ENCODE data around the gene ZSWIM7.

ZSWIM7 gene

DNA sequence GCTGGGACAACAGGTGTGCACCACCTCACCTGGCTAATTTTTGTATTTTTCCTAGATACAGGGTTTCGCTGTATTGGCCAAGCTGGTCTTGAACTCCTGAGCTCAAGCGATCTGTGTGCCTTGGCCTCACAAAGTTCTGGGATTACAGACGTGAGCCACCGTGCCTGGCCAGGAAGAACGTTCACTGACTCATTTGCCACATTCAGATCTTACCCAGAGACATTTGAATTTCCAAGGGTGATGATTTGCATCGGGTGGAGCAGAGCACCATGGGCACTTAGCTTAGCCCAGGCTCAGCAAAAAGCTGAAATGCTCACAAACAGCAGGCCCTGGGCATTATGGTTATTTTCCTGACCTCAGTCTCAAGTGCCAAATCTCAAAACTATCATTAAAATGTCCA lies 69.1 kb downstream of the ZSWIM7 start:
- TF ChIP-seq, protein P1, sequence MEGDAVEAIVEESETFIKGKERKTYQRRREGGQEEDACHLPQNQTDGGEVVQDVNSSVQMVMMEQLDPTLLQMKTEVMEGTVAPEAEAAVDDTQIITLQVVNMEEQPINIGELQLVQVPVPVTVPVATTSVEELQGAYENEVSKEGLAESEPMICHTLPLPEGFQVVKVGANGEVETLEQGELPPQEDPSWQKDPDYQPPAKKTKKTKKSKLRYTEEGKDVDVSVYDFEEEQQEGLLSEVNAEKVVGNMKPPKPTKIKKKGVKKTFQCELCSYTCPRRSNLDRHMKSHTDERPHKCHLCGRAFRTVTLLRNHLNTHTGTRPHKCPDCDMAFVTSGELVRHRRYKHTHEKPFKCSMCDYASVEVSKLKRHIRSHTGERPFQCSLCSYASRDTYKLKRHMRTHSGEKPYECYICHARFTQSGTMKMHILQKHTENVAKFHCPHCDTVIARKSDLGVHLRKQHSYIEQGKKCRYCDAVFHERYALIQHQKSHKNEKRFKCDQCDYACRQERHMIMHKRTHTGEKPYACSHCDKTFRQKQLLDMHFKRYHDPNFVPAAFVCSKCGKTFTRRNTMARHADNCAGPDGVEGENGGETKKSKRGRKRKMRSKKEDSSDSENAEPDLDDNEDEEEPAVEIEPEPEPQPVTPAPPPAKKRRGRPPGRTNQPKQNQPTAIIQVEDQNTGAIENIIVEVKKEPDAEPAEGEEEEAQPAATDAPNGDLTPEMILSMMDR (IDR thresholded peaks at IDR 0.05), result no peak
- Mint-ChIP-seq H3K27me3 (ENCODE audit: low read depth, poor library complexity) (peaks cover 27% of the 10 kb centered on the region), H3K9me3 (no peaks in the 10 kb centered on the region), H3K36me3 (ENCODE audit: low read depth) (no peaks in the 10 kb centered on the region), H3K27ac (no peak overlapping the region), H3K4me1 (peaks cover 9% of the 10 kb centered on the region), H3K4me3 (no peak overlapping the region)
- no peak for DNase-seq

DNA sequence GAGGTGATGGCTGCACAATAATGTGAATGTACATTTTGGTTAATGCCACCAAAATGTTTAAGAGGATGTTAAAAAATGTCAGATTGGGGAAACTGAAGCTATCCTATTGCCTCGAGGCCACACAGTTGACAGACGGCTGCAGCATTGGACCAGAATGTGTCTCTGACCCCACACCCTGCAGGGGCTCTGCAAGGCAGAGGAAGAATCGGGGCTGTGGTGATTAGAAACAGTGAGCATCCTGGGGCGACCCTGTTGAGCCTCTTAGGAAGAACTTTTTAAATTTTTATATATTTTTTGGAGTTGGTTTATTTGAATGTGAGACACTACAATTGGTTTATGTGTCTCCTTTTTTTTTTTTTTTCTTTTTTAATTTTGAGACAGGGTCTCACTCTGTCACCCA lies 69.6 kb downstream of the ZSWIM7 start:
- Mint-ChIP-seq H3K27me3 (ENCODE audit: low read depth, poor library complexity) (peaks cover 27% of the 10 kb centered on the region), H3K4me1 (peaks cover 9% of the 10 kb centered on the region), H3K4me3 (no peak overlapping the region), H3K9me3 (no peaks in the 10 kb centered on the region), H3K36me3 (ENCODE audit: low read depth) (no peaks in the 10 kb centered on the region), H3K27ac (no peak overlapping the region)
- TF ChIP-seq, protein P1 (IDR thresholded peaks at IDR 0.05), result no peak
- no peak for DNase-seq

DNA sequence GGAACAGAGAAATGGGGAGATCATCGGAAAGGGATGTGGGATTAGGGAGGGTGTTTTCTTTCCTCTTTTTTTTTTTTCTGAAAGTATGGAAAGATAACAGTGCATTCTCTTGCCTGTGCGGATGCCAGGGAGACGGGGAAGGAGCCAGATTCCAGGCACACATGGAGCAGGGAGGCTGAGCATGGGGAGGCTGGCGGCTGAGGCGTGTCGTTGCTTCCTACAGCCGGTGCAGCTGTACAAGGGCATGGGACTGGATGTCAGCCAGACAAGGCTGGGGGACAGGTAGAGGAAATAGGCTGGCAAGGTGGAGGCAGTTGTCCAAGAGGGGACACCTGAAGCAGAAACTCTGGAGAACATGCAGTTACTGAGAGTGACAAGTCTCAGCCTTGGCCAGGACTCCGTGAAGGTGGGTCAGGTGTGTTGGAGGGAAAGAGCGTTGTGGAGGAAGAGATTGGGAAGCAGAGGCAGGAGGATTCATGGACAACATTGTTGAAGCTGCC lies 71.2 kb downstream of the ZSWIM7 start:
- Mint-ChIP-seq H3K4me1 (peaks cover 9% of the 10 kb centered on the region), H3K9me3 (no peaks in the 10 kb centered on the region), H3K27ac (no peak overlapping the region), H3K4me3 (no peak overlapping the region), H3K36me3 (ENCODE audit: low read depth) (no peaks in the 10 kb centered on the region), H3K27me3 (ENCODE audit: low read depth, poor library complexity) (peaks cover 27% of the 10 kb centered on the region)
- TF ChIP-seq, protein P1 (IDR thresholded peaks at IDR 0.05), result no peak
- DNase-seq, result no peak
